HG03571 (cell line): ENCODE measurements around the gene HLA-E.
"Not testable (repeated sequence)": the region's sequence is repeated elsewhere in the genome, so short reads cannot be mapped to it uniquely, and the experiment has no call there.

Experiments
- ATAC-seq: cut with Tn5 transposase; IDR thresholded peaks from one replicate; pipeline ENCODE4 v1.9.1; 2021; ENCODE audit not compliant: unreplicated experiment

Gene HLA-E

GRCh38 chr6:30489081-30490025, at the start of gene HLA-E:
TSS of gene HLA-E (plus strand) at chr6:30489509. CDS start at chr6:30489532, 23 bp downstream.
- ATAC-seq: peak; percentile 77

GRCh38 chr6:30441171-30441570, 48.1 kb upstream of the HLA-E start:
- ATAC-seq: no peak

- ATAC-seq: no peak
These were observed 45.5 kb upstream of the HLA-E start for GRCh38 chr6:30443657-30444450.

- ATAC-seq: no peak
These were observed 44.9 kb upstream of the HLA-E start for GRCh38 chr6:30444451-30444742.

GRCh38 chr6:30446259-30446658, 43.0 kb upstream of the HLA-E start:
- no peak for ATAC-seq

GRCh38 chr6:30447237-30447636, 42.1 kb upstream of the HLA-E start:
- ATAC-seq: no peak

- no peak for ATAC-seq
These were observed 38.8 kb upstream of the HLA-E start for GRCh38 chr6:30450548-30450908.

- no peak for ATAC-seq
These were observed 38.1 kb upstream of the HLA-E start for GRCh38 chr6:30450909-30451841.

- no peak for ATAC-seq
These were observed 36.4 kb upstream of the HLA-E start for GRCh38 chr6:30452736-30453507.

GRCh38 chr6:30453508-30454116, 35.7 kb upstream of the HLA-E start:
- no peak for ATAC-seq

- ATAC-seq: no peak
These were observed 30.2 kb upstream of the HLA-E start for GRCh38 chr6:30459145-30459544.

GRCh38 chr6:30461055-30461454, 28.3 kb upstream of the HLA-E start:
- ATAC-seq: no peak

GRCh38 chr6:30462482-30462881, 26.8 kb upstream of the HLA-E start:
- no peak for ATAC-seq

GRCh38 chr6:30463242-30463641, 26.1 kb upstream of the HLA-E start:
- ATAC-seq: no peak

- ATAC-seq: no peak
These were observed 25.4 kb upstream of the HLA-E start for GRCh38 chr6:30463651-30464618.

- no peak for ATAC-seq
These were observed 23.6 kb upstream of the HLA-E start for GRCh38 chr6:30465595-30466306.

- ATAC-seq: no peak
These were observed 18.3 kb upstream of the HLA-E start for GRCh38 chr6:30470968-30471367.

GRCh38 chr6:30475116-30475515, 14.2 kb upstream of the HLA-E start:
- ATAC-seq: not testable (repeated sequence)
